SU-DHL-6 (cell line): ENCODE measurements around the gene CTU1.

ENCODE experiments used
- H2AFZ ChIP-seq: fragments of 200-600 bp; sonication (generic); 2 replicates; pipeline ENCODE4 v1.6.1; 2014; ENCODE audit warnings: low read depth, mild to moderate bottlenecking, moderate library complexity, mixed read lengths, antibody characterized with exemption, low read length; ENCODE audit not compliant: severe bottlenecking
- H3F3A ChIP-seq: fragments of 200-600 bp; shearing (Covaris generic); 2 replicates; pipeline ENCODE4 v1.6.0; 2016; ENCODE audit warnings: antibody characterized with exemption, mild to moderate bottlenecking; ENCODE audit not compliant: insufficient read depth
- H3K27ac ChIP-seq: fragments of 200-600 bp; sonication (generic); 2 replicates; pipeline ENCODE4 v1.5.1; 2016; ENCODE audit warnings: low read depth, mild to moderate bottlenecking, low read length, moderate library complexity, mixed read lengths
- H3K27me3 ChIP-seq: fragments of 200-600 bp; sonication (generic), shearing (Covaris generic); 2 replicates; pipeline ENCODE4 v1.6.0; 2014; ENCODE audit warnings: mild to moderate bottlenecking, low read length
- H3K36me3 ChIP-seq: fragments of 200-600 bp; sonication (generic); 2 replicates; pipeline ENCODE4 v1.6.1; 2014; ENCODE audit warnings: mild to moderate bottlenecking, low read length, mixed read lengths
- H3K4me2 ChIP-seq: fragments of 300-600, 200-600 bp; shearing (Covaris generic), sonication (generic); 2 replicates; pipeline ENCODE4 v1.6.0; 2014; ENCODE audit warnings: low read length, low read depth, mild to moderate bottlenecking; ENCODE audit not compliant: poor library complexity, severe bottlenecking
- H3K4me3 ChIP-seq: fragments of 200-600 bp; sonication (generic); 2 replicates; pipeline ENCODE4 v1.5.1; 2014; ENCODE audit warnings: antibody characterized with exemption, low read length, mild to moderate bottlenecking, mixed read lengths; ENCODE audit not compliant: insufficient read depth, poor library complexity, severe bottlenecking
- H3K79me2 ChIP-seq: fragments of 200-600 bp; sonication (generic); 2 replicates; pipeline ENCODE4 v1.6.1; 2014; ENCODE audit warnings: mild to moderate bottlenecking, low read length, moderate library complexity; ENCODE audit not compliant: insufficient read depth
- H3K9ac ChIP-seq: fragments of 200-600 bp; sonication (generic); 2 replicates; pipeline ENCODE4 v1.7.0; 2014; ENCODE audit warnings: mild to moderate bottlenecking, low read length
- H3K9me2 ChIP-seq: fragments of 200-600 bp; sonication (generic); replicated peaks from 2 replicates; pipeline ENCODE4 v1.6.1; 2014; ENCODE audit warnings: low read length; ENCODE audit not compliant: insufficient read depth
- H3K9me3 ChIP-seq: fragments of 200-600 bp; sonication (generic); 2 replicates; pipeline ENCODE4 v1.6.1; 2014; ENCODE audit warnings: low read length, mixed read lengths; ENCODE audit not compliant: insufficient read depth
- H4K20me1 ChIP-seq: fragments of 200-600 bp; sonication (generic); 2 replicates; pipeline ENCODE4 v1.6.1; 2014; ENCODE audit warnings: low read depth, mild to moderate bottlenecking, antibody characterized with exemption, low read length, moderate library complexity, mixed read lengths
- EZH2phosphoT487 ChIP-seq: fragments of 200-600 bp; sonication (generic), shearing (Covaris generic); conservative IDR thresholded peaks from 2 replicates; pipeline ENCODE4 v1.6.1; 2018; ENCODE audit warnings: mild to moderate bottlenecking, antibody characterized with exemption, low read length, moderate library complexity, mixed read lengths
- TF ChIP-seq, protein P1 (sequence below): fragments of 200-600 bp; sonication (generic); IDR thresholded peaks from one replicate; pipeline ENCODE4 v1.5.1; 2017; ENCODE audit warnings: antibody characterized with exemption, mild to moderate bottlenecking, low read length, moderate library complexity; ENCODE audit not compliant: insufficient read depth, poor library complexity, severe bottlenecking

CTU1 gene

DNA sequence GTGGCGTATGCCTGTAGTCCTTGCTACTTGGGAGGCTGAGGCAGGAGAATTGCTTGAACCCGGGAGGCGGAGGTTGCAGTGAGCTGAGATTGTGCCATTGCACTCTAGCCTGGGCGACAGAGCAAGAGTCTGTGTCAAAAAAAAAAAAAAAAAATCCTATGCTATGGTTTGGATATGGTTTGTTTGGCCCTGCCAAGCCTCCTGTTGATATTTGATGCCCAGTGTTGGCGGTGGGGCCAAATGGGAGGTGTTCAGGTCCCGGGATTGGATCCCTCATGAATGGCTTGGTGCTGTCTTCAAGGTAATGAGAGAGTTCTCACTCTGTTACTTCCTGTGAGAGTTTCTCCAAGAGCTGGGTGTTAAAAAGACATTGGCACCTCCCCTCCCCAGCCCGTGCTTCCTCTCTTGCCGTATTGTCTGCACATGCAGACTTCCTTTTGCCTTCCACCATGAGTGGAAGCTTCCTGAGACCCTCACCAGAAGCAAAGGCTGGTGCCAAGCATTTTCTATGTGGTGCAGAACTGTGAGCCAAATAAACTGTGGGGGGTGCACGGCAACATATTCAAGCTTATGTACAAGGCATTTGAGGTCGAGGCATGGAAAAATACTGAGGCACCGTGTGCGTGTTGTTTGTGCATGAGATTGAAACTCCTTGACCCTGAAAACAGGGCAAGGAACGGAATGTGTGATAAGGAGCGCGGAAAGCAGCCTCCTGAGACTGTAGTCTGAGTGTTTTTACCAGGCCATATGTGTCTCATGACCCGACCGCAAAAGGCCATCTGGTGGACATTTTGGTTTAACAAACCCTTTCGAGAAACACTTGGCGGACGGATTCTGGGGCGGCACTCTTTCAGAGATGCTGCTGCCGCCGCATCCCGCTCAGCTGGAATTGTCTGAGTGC lies 23.8 kb upstream of the CTU1 start:
- peaks cover 9% of the 10 kb centered on the region; the same call in 1 of the 2 replicates for H3K9me3 ChIP-seq
- no peaks in the 10 kb centered on the region for H3K9me2 ChIP-seq
- H3K27me3 ChIP-seq = no peaks in the 10 kb centered on the region; the same call in 1 of the 2 replicates
- H3K36me3 ChIP-seq = no peaks in the 10 kb centered on the region
- H3F3A ChIP-seq = no peaks in the 10 kb centered on the region
- TF ChIP-seq EZH2phosphoT487 = no peak
- TF ChIP-seq, protein P1, sequence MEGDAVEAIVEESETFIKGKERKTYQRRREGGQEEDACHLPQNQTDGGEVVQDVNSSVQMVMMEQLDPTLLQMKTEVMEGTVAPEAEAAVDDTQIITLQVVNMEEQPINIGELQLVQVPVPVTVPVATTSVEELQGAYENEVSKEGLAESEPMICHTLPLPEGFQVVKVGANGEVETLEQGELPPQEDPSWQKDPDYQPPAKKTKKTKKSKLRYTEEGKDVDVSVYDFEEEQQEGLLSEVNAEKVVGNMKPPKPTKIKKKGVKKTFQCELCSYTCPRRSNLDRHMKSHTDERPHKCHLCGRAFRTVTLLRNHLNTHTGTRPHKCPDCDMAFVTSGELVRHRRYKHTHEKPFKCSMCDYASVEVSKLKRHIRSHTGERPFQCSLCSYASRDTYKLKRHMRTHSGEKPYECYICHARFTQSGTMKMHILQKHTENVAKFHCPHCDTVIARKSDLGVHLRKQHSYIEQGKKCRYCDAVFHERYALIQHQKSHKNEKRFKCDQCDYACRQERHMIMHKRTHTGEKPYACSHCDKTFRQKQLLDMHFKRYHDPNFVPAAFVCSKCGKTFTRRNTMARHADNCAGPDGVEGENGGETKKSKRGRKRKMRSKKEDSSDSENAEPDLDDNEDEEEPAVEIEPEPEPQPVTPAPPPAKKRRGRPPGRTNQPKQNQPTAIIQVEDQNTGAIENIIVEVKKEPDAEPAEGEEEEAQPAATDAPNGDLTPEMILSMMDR = no peak
- H3K4me3 ChIP-seq = no peak overlapping the region
- H2AFZ ChIP-seq = no peak overlapping the region
- H4K20me1 ChIP-seq = no peaks in the 10 kb centered on the region
- H3K9ac ChIP-seq = no peak overlapping the region
- no peak overlapping the region for H3K27ac ChIP-seq
- H3K79me2 ChIP-seq = no peaks in the 10 kb centered on the region
- no peak overlapping the region for H3K4me2 ChIP-seq

DNA sequence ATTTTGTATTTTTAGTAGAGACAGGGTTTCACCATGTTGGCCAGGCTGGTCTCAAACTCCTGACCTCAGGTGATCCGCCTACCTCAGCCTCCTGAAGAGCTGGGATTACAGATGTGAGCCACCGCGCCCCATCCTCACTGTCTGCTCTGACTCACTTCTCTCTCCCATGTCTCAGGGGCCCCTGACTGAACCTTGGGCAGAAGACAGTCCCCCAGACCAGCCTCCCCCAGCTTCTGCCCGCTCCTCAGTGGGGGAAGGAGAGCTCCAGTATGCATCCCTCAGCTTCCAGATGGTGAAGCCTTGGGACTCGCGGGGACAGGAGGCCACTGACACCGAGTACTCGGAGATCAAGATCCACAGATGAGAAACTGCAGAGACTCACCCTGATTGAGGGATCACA lies 21.5 kb upstream of the CTU1 start:
- no peak overlapping the region for H3K4me2 ChIP-seq
- H3K4me3 ChIP-seq = no peak overlapping the region
- H3K9ac ChIP-seq = no peak overlapping the region
- H2AFZ ChIP-seq = no peak overlapping the region
- H3F3A ChIP-seq = no peaks in the 10 kb centered on the region
- H4K20me1 ChIP-seq = no peaks in the 10 kb centered on the region
- H3K27ac ChIP-seq = no peak overlapping the region
- H3K9me3 ChIP-seq = 0 out of 2 replicates have a peak, but pooled peaks cover under 1% of the 10 kb centered on the region
- no peaks in the 10 kb centered on the region for H3K9me2 ChIP-seq
- H3K79me2 ChIP-seq = no peaks in the 10 kb centered on the region
- H3K27me3 ChIP-seq = no peaks in the 10 kb centered on the region
- H3K36me3 ChIP-seq = no peaks in the 10 kb centered on the region
- TF ChIP-seq EZH2phosphoT487 = no peak
- TF ChIP-seq, protein P1 = no peak

DNA sequence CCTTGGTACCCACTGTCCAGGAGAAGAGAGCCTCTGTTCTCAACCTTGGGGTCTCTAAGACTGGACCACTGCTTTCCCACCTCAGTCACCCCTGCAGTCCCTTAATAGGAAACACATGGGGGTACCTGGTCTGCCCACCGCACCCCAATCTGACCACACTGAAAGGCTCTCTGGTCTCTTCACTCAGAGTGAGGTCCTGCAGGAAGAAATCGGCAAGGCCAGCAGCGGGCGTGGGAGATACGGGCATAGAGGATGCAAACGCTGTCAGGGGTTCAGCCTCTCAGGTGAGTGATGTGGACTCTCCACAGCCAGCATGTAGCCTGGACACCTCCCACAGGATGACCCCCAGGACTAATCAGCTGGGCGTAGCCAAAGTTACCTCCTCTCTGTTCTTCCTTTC lies 20.0 kb upstream of the CTU1 start:
- Histone ChIP-seq H2AFZ (no peak overlapping the region), H3K36me3 (no peaks in the 10 kb centered on the region), H3K9me2 (no peaks in the 10 kb centered on the region), H3K4me3 (no peak overlapping the region), H3K27ac (no peak overlapping the region), H4K20me1 (no peaks in the 10 kb centered on the region), H3K9me3 (no peaks in the 10 kb centered on the region), H3F3A (no peaks in the 10 kb centered on the region), H3K4me2 (no peak overlapping the region), H3K79me2 (no peaks in the 10 kb centered on the region), H3K9ac (no peak overlapping the region), H3K27me3 (no peaks in the 10 kb centered on the region)
- TF ChIP-seq, protein P1 = no peak
